Naive thymus-derived CD4-positive, alpha-beta T cell (primary cell): ENCODE data around the gene SHISA6. TPM values are rescaled to one million over a fixed set of nuclear protein-coding genes. Genes with fewer than 3 reads are reported as not detected.

Experiments used
- ATAC-seq: fragments of 150-1000 bp; cut with Tn5 transposase; 2 replicates; pipeline ENCODE4 v1.10.0; 2021; ENCODE audit warnings: mild to moderate bottlenecking, moderate library complexity
- CTCF ChIA-PET: fragments of 350-600 bp; sonication (Branson Sonifier 250); formaldehyde crosslinking; loops from one replicate; lab custom pipeline; 2021; ENCODE audit warnings: antibody characterized with exemption; lab: Charles Lee
- POLR2A ChIA-PET: fragments of 350-600 bp; sonication (Branson Sonifier 250); formaldehyde crosslinking; loops from one replicate; lab custom pipeline; 2021; ENCODE audit warnings: antibody characterized with exemption, inconsistent platforms; lab: Charles Lee
- DNase-seq, 9 donors: peaks; one replicate each; pipeline versions ENCODE4 v3.0.0 to v3.0.0-alpha.2; 2020 to 2022; ENCODE audit warnings: mixed read lengths in 1 of 9
- H3K27ac ChIP-seq: one replicate; pipeline ENCODE4 v1.7.0; 2013; ENCODE audit warnings: mild to moderate bottlenecking, low read depth, low read length, moderate library complexity
- H3K27me3 ChIP-seq, 2 donors: one replicate each; pipeline ENCODE4 v1.7.0; 2013; ENCODE audit warnings: low read length in 2 of 2, mild to moderate bottlenecking in 2 of 2, moderate library complexity in 2 of 2; ENCODE audit not compliant: control insufficient read depth in 2 of 2, insufficient read depth in 2 of 2
- H3K36me3 ChIP-seq, 3 experiments: 1 replicate in 2 of 3; 2 replicates in 1 of 3; pipeline ENCODE4 v1.7.0; 2013; ENCODE audit warnings: low read length in 3 of 3, mild to moderate bottlenecking in 3 of 3, moderate library complexity in 1 of 3; ENCODE audit not compliant: insufficient read depth in 3 of 3, control insufficient read depth in 2 of 3
- H3K4me1 ChIP-seq, 2 donors: one replicate each; pipeline ENCODE4 v1.7.0; 2013; ENCODE audit warnings: low read length in 2 of 2, mild to moderate bottlenecking in 2 of 2, moderate library complexity in 1 of 2; ENCODE audit not compliant: control insufficient read depth in 2 of 2, insufficient read depth in 2 of 2
- H3K4me3 ChIP-seq: 2 replicates; pipeline ENCODE4 v1.7.0; 2013; ENCODE audit warnings: mild to moderate bottlenecking, low read length
- H3K9me3 ChIP-seq, 3 experiments: 1 replicate in 2 of 3; 2 replicates in 1 of 3; pipeline ENCODE4 v1.7.0; 2013; ENCODE audit warnings: low read length in 3 of 3; ENCODE audit not compliant: control insufficient read depth in 2 of 3
- H3K27ac Mint-ChIP-seq, 9 donors: one replicate each; pipeline ENCODE4 v1.8.0; 2020 to 2022; ENCODE audit warnings: mixed read lengths in 9 of 9, mild to moderate bottlenecking in 8 of 9, moderate library complexity in 5 of 9, inconsistent platforms in 2 of 9
- H3K27me3 Mint-ChIP-seq, 5 donors: one replicate each; pipeline ENCODE4 v1.8.0; 2021 to 2022; ENCODE audit warnings: mixed read lengths in 5 of 5, mild to moderate bottlenecking in 1 of 5
- H3K36me3 Mint-ChIP-seq, 5 donors: one replicate each; pipeline ENCODE4 v1.8.0; 2020 to 2022; ENCODE audit warnings: mixed read lengths in 5 of 5, mild to moderate bottlenecking in 3 of 5, inconsistent platforms in 1 of 5
- H3K4me1 Mint-ChIP-seq, 7 donors: one replicate each; pipeline ENCODE4 v1.8.0; 2020 to 2022; ENCODE audit warnings: mixed read lengths in 7 of 7, mild to moderate bottlenecking in 3 of 7, inconsistent platforms in 1 of 7
- H3K4me3 Mint-ChIP-seq, 10 donors: one replicate each; pipeline ENCODE4 v1.8.0; 2020 to 2022; ENCODE audit warnings: mild to moderate bottlenecking in 10 of 10, mixed read lengths in 10 of 10, moderate library complexity in 6 of 10, inconsistent platforms in 2 of 10
- H3K9me3 Mint-ChIP-seq, 11 donors: one replicate each; pipeline ENCODE4 v1.8.0; 2020 to 2022; ENCODE audit warnings: mixed read lengths in 11 of 11, mild to moderate bottlenecking in 4 of 11, inconsistent platforms in 1 of 11, moderate library complexity in 1 of 11
- intact Hi-C, 2 donors: fragments of 100-400 bp; cut with micrococcal nuclease; formaldehyde crosslinking; loops; one replicate each; pipeline ENCODE4 v1.15.1; 2023
- polyA plus RNA-seq, 2 donors: library from polyadenylated mRNA; unstranded; fragments of 300-500 nt; fragmentation: Illumina TruSeq; gene quantifications; one replicate each; pipeline ENCODE4 v1.2.3, GENCODE V29; 2021
- total RNA-seq, 6 experiments: library from RNA in 5 of 6; stranded (reverse) in 5 of 6; gene quantifications; 1 replicate in 5 of 6; 2 replicates in 1 of 6; pipeline ENCODE4 v1.2.3 and lab custom pipeline; 2021 to 2026

SHISA6 gene
- total and polyA plus RNA-seq, 7 experiments from 2014 or later = not detected

- Histone ChIP-seq H3K36me3 (no peaks in the 10 kb centered on the region), H3K9me3 (peaks cover 0 to 4% (median 0%) of the 10 kb centered on the region in 3 experiments), H3K27me3 (no peaks in the 10 kb centered on the region), H3K4me3 (no peak overlapping the region), H3K27ac (no peak overlapping the region), H3K4me1 (no peaks in the 10 kb centered on the region)
- intact Hi-C loops = no loop called here
- ATAC-seq (no peak), DNase-seq (no peak)
- Mint-ChIP-seq H3K27me3 (no peaks in the 10 kb centered on the region), H3K4me1 (no peaks in the 10 kb centered on the region), H3K27ac (no peak overlapping the region), H3K4me3 (no peak overlapping the region), H3K36me3 (no peaks in the 10 kb centered on the region), H3K9me3 (peaks cover 0 to 21% (median 4%) of the 10 kb centered on the region in 11 donors)
- POLR2A ChIA-PET = no interaction called here
- CTCF ChIA-PET = no interaction called here
Measured at GRCh38 chr17:11486101-11486867, 245.3 kb downstream of the SHISA6 start.

GRCh38 chr17:11486868-11487310 is 245.9 kb downstream of the SHISA6 start:
- Mint-ChIP-seq H3K9me3 (peaks cover 0 to 21% (median 4%) of the 10 kb centered on the region in 11 donors), H3K4me1 (no peaks in the 10 kb centered on the region), H3K36me3 (no peaks in the 10 kb centered on the region), H3K27me3 (no peaks in the 10 kb centered on the region), H3K4me3 (no peak overlapping the region), H3K27ac (no peak overlapping the region)
- ATAC-seq = no peak
- Histone ChIP-seq H3K27ac (no peak overlapping the region), H3K27me3 (no peaks in the 10 kb centered on the region), H3K9me3 (peaks cover 0 to 4% (median 0%) of the 10 kb centered on the region in 3 experiments), H3K4me3 (no peak overlapping the region), H3K4me1 (no peaks in the 10 kb centered on the region), H3K36me3 (no peaks in the 10 kb centered on the region)
- CTCF ChIA-PET = no interaction called here
- no peak for DNase-seq
- POLR2A ChIA-PET = no interaction called here
- intact Hi-C loops = no loop called here

- Mint-ChIP-seq H3K36me3 (no peaks in the 10 kb centered on the region), H3K27ac (no peak overlapping the region), H3K4me3 (no peak overlapping the region), H3K4me1 (no peaks in the 10 kb centered on the region), H3K9me3 (peaks cover 0 to 20% (median 4%) of the 10 kb centered on the region in 11 donors), H3K27me3 (no peaks in the 10 kb centered on the region)
- DNase-seq (no peak), ATAC-seq (no peak)
- Histone ChIP-seq H3K27ac (no peak overlapping the region), H3K36me3 (no peaks in the 10 kb centered on the region), H3K4me3 (no peak overlapping the region), H3K4me1 (no peaks in the 10 kb centered on the region), H3K9me3 (peaks cover 0 to 4% (median 0%) of the 10 kb centered on the region in 3 experiments), H3K27me3 (no peaks in the 10 kb centered on the region)
- CTCF ChIA-PET = no interaction called here
- intact Hi-C loops = no loop called here
- POLR2A ChIA-PET = no interaction called here
Measured at GRCh38 chr17:11487469-11487868, 246.5 kb downstream of the SHISA6 start.

- Histone ChIP-seq H3K27ac (no peak overlapping the region), H3K4me1 (no peaks in the 10 kb centered on the region), H3K36me3 (no peaks in the 10 kb centered on the region), H3K4me3 (no peak overlapping the region), H3K27me3 (no peaks in the 10 kb centered on the region), H3K9me3 (peaks cover 0 to 4% (median 0%) of the 10 kb centered on the region in 3 experiments)
- Mint-ChIP-seq H3K36me3 (no peaks in the 10 kb centered on the region), H3K27me3 (no peaks in the 10 kb centered on the region), H3K4me1 (no peaks in the 10 kb centered on the region), H3K27ac (no peak overlapping the region), H3K9me3 (peaks cover 2 to 25% (median 4%) of the 10 kb centered on the region in 11 donors), H3K4me3 (no peak overlapping the region)
- intact Hi-C loops = no loop called here
- no peak for ATAC-seq
- ChIA-PET CTCF (no interaction called here), POLR2A (no interaction called here)
- DNase-seq = no peak
Measured at GRCh38 chr17:11488407-11488806, 247.4 kb downstream of the SHISA6 start.

- POLR2A ChIA-PET = no interaction called here
- peaks cover 0 to 4% (median 0%) of the 10 kb centered on the region in 3 experiments for H3K9me3 ChIP-seq
- no peak overlapping the region for H3K27ac ChIP-seq
- CTCF ChIA-PET = no interaction called here
- no peak for ATAC-seq
- Mint-ChIP-seq H3K4me3 (no peak overlapping the region), H3K9me3 (peaks cover 2 to 29% (median 5%) of the 10 kb centered on the region in 11 donors), H3K27ac (no peak overlapping the region), H3K27me3 (no peaks in the 10 kb centered on the region), H3K4me1 (peaks cover 0 to 2% (median 0%) of the 10 kb centered on the region in 7 donors), H3K36me3 (peaks cover 0 to 2% (median 0%) of the 10 kb centered on the region in 5 donors)
- H3K4me3 ChIP-seq = no peak overlapping the region
- no peaks in the 10 kb centered on the region for H3K36me3 ChIP-seq
- intact Hi-C loops = no loop called here
- no peak for DNase-seq
- no peaks in the 10 kb centered on the region for H3K4me1 ChIP-seq
- no peaks in the 10 kb centered on the region for H3K27me3 ChIP-seq
Measured at GRCh38 chr17:11490171-11490755, 249.2 kb downstream of the SHISA6 start.

- H3K27me3 Mint-ChIP-seq = no peaks in the 10 kb centered on the region
- H3K4me1 Mint-ChIP-seq = peaks cover 0 to 2% (median 0%) of the 10 kb centered on the region in 7 donors
- no peak for DNase-seq
- Histone ChIP-seq H3K36me3 (no peaks in the 10 kb centered on the region), H3K4me3 (no peak overlapping the region), H3K4me1 (no peaks in the 10 kb centered on the region), H3K27ac (no peak overlapping the region), H3K27me3 (no peaks in the 10 kb centered on the region), H3K9me3 (no peaks in the 10 kb centered on the region)
- intact Hi-C loops = no loop called here
- peaks cover 0 to 2% (median 0%) of the 10 kb centered on the region in 5 donors for H3K36me3 Mint-ChIP-seq
- POLR2A ChIA-PET = no interaction called here
- H3K4me3 Mint-ChIP-seq = no peak overlapping the region
- H3K9me3 Mint-ChIP-seq = peaks cover 4 to 32% (median 6%) of the 10 kb centered on the region in 11 donors
- CTCF ChIA-PET = no interaction called here
- no peak overlapping the region for H3K27ac Mint-ChIP-seq
- ATAC-seq = no peak
Measured at GRCh38 chr17:11492511-11492910, 251.5 kb downstream of the SHISA6 start.
